Right lobe of liver (tissue), 4 donors: ENCODE results near the gene PEDS1.

ENCODE experiments used
- CTCF ChIP-seq, 4 donors: fragments of 200-600 bp in 3 of 4; fragments of 450-650 bp in 1 of 4; IDR thresholded peaks; one replicate each; pipeline versions ENCODE4 v1.5.1 to v1.8.0; 2016 to 2022; ENCODE audit warnings: antibody characterized with exemption in 4 of 4, mild to moderate bottlenecking in 2 of 4
- POLR2A ChIP-seq: fragments of 450-650 bp; IDR thresholded peaks from one replicate; pipeline ENCODE4 v1.6.1; 2017; ENCODE audit warnings: antibody characterized with exemption, mild to moderate bottlenecking
- donor health status: DM: no; HTN: no; CAD: no.
- donor health status: DM: no; HTN: no; CAD: no.
- donor health status: DM: no; HTN: yes; CAD: no.

- TF ChIP-seq CTCF (IDR thresholded peaks at IDR 0.05) (no peak), POLR2A (no peak)
Observed at GRCh38 chr20:50174456-50174855, 20.9 kb upstream of the PEDS1 start.
